DND-41 (cell line): ENCODE measurements around the gene SYT5.

ENCODE experiments used
- ATAC-seq: fragments of 200-7000 bp; cut with Tn5 transposase; 3 replicates; pipeline ENCODE4 v1.9.1; 2021; ENCODE audit warnings: low read depth; ENCODE audit not compliant: insufficient read depth
- DNase-seq: peaks from one replicate; pipeline ENCODE4 v3.0.0-alpha.2; 2020
- H2AFZ ChIP-seq: 2 replicates; pipeline ENCODE4 v1.6.0; 2012; ENCODE audit warnings: low read depth, low read length
- H3K27ac ChIP-seq: 2 replicates; pipeline ENCODE4 v1.5.1; 2012; ENCODE audit warnings: low read length, inconsistent platforms
- H3K27me3 ChIP-seq: fragments of 200-600 bp; sonication (generic); 2 replicates; pipeline ENCODE4 v1.6.0; 2012; ENCODE audit warnings: low read length, mild to moderate bottlenecking, inconsistent platforms; ENCODE audit not compliant: insufficient read depth, poor library complexity
- H3K36me3 ChIP-seq: 2 replicates; pipeline ENCODE4 v1.5.1; 2012; ENCODE audit warnings: low read length, inconsistent platforms; ENCODE audit not compliant: insufficient read depth
- H3K4me1 ChIP-seq: 2 replicates; pipeline ENCODE4 v1.5.1; 2012; ENCODE audit warnings: mild to moderate bottlenecking, low read length; ENCODE audit not compliant: insufficient read depth
- H3K4me2 ChIP-seq: 2 replicates; pipeline ENCODE4 v1.6.0; 2012; ENCODE audit warnings: mild to moderate bottlenecking, moderate library complexity, low read length, inconsistent platforms; ENCODE audit not compliant: insufficient read depth
- H3K4me3 ChIP-seq, 2 experiments: fragments of 200-600 bp in 1 of 2; shearing (Covaris generic) in 1 of 2; 2 replicates each; pipeline ENCODE4 v1.5.1; 2012 to 2016; ENCODE audit warnings: inconsistent platforms in 2 of 2, low read length in 2 of 2, mild to moderate bottlenecking in 2 of 2, low read depth in 1 of 2, moderate library complexity in 1 of 2
- H3K79me2 ChIP-seq: 2 replicates; pipeline ENCODE4 v1.6.0; 2012; ENCODE audit warnings: low read length, inconsistent platforms; ENCODE audit not compliant: insufficient read depth
- H3K9ac ChIP-seq: 2 replicates; pipeline ENCODE4 v1.6.0; 2012; ENCODE audit warnings: low read depth, mild to moderate bottlenecking, inconsistent platforms, low read length, moderate library complexity
- H3K9me3 ChIP-seq: 2 replicates; pipeline ENCODE4 v1.5.1; 2012; ENCODE audit warnings: low read length, moderate library complexity, mild to moderate bottlenecking, inconsistent platforms; ENCODE audit not compliant: insufficient read depth, severe bottlenecking
- H4K20me1 ChIP-seq: 2 replicates; pipeline ENCODE4 v1.6.0; 2012; ENCODE audit warnings: low read length; ENCODE audit not compliant: insufficient read depth
- EZH2 ChIP-seq: IDR thresholded peaks from 3 replicates; pipeline ENCODE4 v1.6.1; 2012; ENCODE audit warnings: borderline replicate concordance, low read depth, mild to moderate bottlenecking, moderate library complexity, low read length, inconsistent platforms; ENCODE audit not compliant: severe bottlenecking
- TF ChIP-seq, protein P1 (sequence below): IDR thresholded peaks from 2 replicates; pipeline ENCODE4 v1.5.1; 2012; ENCODE audit warnings: borderline replicate concordance, low read length, moderate library complexity, mild to moderate bottlenecking; ENCODE audit not compliant: poor library complexity, severe bottlenecking; ENCODE audit errors: extremely low read depth

Gene SYT5

DNA sequence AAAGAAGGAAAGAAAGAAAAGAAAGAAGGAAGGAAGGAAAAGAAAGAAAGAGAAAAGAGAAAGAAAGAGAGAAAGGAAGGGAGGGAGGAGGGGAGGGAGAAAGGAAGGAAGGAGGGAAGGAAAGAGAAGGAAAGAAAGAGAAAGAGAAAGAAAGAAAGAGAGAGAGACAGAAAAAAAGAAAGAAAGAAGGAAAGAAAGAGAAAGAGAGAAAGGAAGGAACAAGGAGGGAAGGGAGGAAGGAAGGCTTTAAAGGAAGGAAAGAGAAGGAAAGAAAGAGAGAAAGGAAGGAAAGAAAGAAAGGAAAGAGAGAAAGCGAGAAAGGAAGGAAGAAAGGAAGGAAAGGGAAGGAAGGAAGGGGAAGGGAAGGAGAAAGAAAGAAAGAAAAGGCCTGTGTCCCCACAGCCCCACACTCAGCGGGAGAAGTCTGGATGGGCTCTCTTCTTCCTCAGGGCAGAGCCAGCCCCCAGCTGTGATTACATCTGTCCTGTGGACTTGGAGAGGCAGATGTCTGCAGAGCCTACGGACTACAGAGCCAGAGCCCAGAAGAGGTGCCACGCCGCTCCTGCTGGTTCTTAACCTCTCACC is 19.6 kb upstream of the SYT5 start:
- Histone ChIP-seq H3K79me2 (no peaks in the 10 kb centered on the region), H3K4me3 (no peak overlapping the region), H3K27ac (no peak overlapping the region), H3K9me3 (no peaks in the 10 kb centered on the region), H3K36me3 (no peaks in the 10 kb centered on the region), H3K4me1 (no peaks in the 10 kb centered on the region), H2AFZ (no peak overlapping the region), H3K27me3 (no peaks in the 10 kb centered on the region), H3K4me2 (no peak overlapping the region), H3K9ac (no peak overlapping the region), H4K20me1 (0 out of 2 replicates have a peak, but pooled peaks cover 5% of the 10 kb centered on the region)
- no peak for TF ChIP-seq EZH2
- TF ChIP-seq, protein P1, sequence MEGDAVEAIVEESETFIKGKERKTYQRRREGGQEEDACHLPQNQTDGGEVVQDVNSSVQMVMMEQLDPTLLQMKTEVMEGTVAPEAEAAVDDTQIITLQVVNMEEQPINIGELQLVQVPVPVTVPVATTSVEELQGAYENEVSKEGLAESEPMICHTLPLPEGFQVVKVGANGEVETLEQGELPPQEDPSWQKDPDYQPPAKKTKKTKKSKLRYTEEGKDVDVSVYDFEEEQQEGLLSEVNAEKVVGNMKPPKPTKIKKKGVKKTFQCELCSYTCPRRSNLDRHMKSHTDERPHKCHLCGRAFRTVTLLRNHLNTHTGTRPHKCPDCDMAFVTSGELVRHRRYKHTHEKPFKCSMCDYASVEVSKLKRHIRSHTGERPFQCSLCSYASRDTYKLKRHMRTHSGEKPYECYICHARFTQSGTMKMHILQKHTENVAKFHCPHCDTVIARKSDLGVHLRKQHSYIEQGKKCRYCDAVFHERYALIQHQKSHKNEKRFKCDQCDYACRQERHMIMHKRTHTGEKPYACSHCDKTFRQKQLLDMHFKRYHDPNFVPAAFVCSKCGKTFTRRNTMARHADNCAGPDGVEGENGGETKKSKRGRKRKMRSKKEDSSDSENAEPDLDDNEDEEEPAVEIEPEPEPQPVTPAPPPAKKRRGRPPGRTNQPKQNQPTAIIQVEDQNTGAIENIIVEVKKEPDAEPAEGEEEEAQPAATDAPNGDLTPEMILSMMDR: no peak
- ATAC-seq (no peak), DNase-seq (no peak)

- Histone ChIP-seq H3K27me3 (no peaks in the 10 kb centered on the region), H3K9ac (no peak overlapping the region)
These were observed 18.6 kb upstream of the SYT5 start for GRCh38 chr19:55198651-55199050.

GRCh38 chr19:55197528-55197927 is 17.4 kb upstream of the SYT5 start:
- no peaks in the 10 kb centered on the region for H3K27me3 ChIP-seq
- ATAC-seq: peak; percentile 58; the same call in 2 of the 3 replicates
- no peak overlapping the region for H3K4me2 ChIP-seq
- H3K4me1 ChIP-seq: no peaks in the 10 kb centered on the region
- no peak overlapping the region for H3K27ac ChIP-seq
- peaks cover 5% of the 10 kb centered on the region; the same call in 1 of the 2 replicates for H4K20me1 ChIP-seq
- no peaks in the 10 kb centered on the region for H3K79me2 ChIP-seq
- DNase-seq: no peak
- no peaks in the 10 kb centered on the region for H3K9me3 ChIP-seq
- H3K4me3 ChIP-seq: no peak overlapping the region
- no peaks in the 10 kb centered on the region for H3K36me3 ChIP-seq
- H2AFZ ChIP-seq: no peak overlapping the region
- no peak overlapping the region for H3K9ac ChIP-seq
- TF ChIP-seq, protein P1: no peak
- TF ChIP-seq EZH2: no peak

More at GRCh38 chr19:55198651-55199050, 18.6 kb upstream of the SYT5 start:
- Histone ChIP-seq H3K9me3 (no peaks in the 10 kb centered on the region), H3K36me3 (no peaks in the 10 kb centered on the region), H3K4me3 (no peak overlapping the region), H3K27ac (no peak overlapping the region), H3K4me1 (no peaks in the 10 kb centered on the region), H3K4me2 (no peak overlapping the region), H4K20me1 (0 out of 2 replicates have a peak, but pooled peaks cover 5% of the 10 kb centered on the region), H3K79me2 (no peaks in the 10 kb centered on the region), H2AFZ (no peak overlapping the region)
- DNase-seq (no peak), ATAC-seq (no peak)
- TF ChIP-seq, protein P1: no peak
- no peak for TF ChIP-seq EZH2

DNA sequence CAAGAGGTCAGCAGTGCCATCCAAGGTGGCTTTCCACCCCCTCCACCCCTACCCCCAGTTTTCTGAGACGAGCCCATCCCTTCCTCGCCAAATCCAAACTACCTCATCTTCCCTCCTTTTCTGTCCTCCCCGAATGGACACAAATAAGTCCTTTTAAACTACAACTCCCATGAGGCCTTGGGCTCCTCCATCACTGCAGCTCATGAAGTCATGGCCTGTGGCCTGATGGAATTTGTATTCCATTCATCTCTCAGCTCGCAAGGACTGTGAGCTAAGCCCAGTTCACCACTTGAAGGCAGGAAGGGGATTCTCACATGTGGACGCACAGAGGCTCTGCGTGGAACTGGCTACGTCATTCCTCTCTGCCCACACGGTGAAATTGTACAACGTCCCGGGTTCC is 16.7 kb upstream of the SYT5 start:
- Histone ChIP-seq H3K27me3 (no peaks in the 10 kb centered on the region), H2AFZ (no peak overlapping the region)

More for the DNA sequence above, 16.7 kb upstream of the SYT5 start:
- peaks cover 5% of the 10 kb centered on the region; the same call in 1 of the 2 replicates for H4K20me1 ChIP-seq
- ATAC-seq (no peak), DNase-seq (no peak)
- H3K79me2 ChIP-seq: no peaks in the 10 kb centered on the region
- no peaks in the 10 kb centered on the region for H3K36me3 ChIP-seq
- no peak overlapping the region for H3K27ac ChIP-seq
- H3K4me3 ChIP-seq: no peak overlapping the region
- no peak overlapping the region for H3K9ac ChIP-seq
- TF ChIP-seq, protein P1: no peak
- no peak for TF ChIP-seq EZH2
- H3K9me3 ChIP-seq: no peaks in the 10 kb centered on the region
- no peaks in the 10 kb centered on the region for H3K4me1 ChIP-seq
- H3K4me2 ChIP-seq: no peak overlapping the region
